ENCODE results near the gene KLHL26. TPM values are rescaled to one million over a fixed set of nuclear protein-coding genes. Genes with fewer than 3 reads are reported as not detected.

Gene KLHL26
- total RNA-seq, 2 experiments from 2014 or later = 15.8 to 16.1 TPM

GRCh38 chr19:18685597-18686190 lies 48.9 kb downstream of the KLHL26 start:
- Mint-ChIP-seq H3K36me3 (no peaks in the 10 kb centered on the region), H3K9me3 (no peaks in the 10 kb centered on the region), H3K27me3 (no peaks in the 10 kb centered on the region), H3K27ac (no peak overlapping the region), H3K4me3 (no peak overlapping the region), H3K4me1 (peaks cover 25% of the 10 kb centered on the region)
- no peak for DNase-seq

- H3K27me3 Mint-ChIP-seq = no peaks in the 10 kb centered on the region
- H3K4me1 Mint-ChIP-seq = peaks cover 21% of the 10 kb centered on the region
- H3K4me3 Mint-ChIP-seq = no peak overlapping the region
- no peak for DNase-seq
- H3K9me3 Mint-ChIP-seq = no peaks in the 10 kb centered on the region
- H3K27ac Mint-ChIP-seq = no peak overlapping the region
- H3K36me3 Mint-ChIP-seq = no peaks in the 10 kb centered on the region
Observed at GRCh38 chr19:18687740-18688465, 51.1 kb downstream of the KLHL26 start.

GRCh38 chr19:18696023-18696422 lies 59.2 kb downstream of the KLHL26 start:
- Mint-ChIP-seq H3K27me3 (no peaks in the 10 kb centered on the region), H3K4me1 (peaks cover 27% of the 10 kb centered on the region), H3K9me3 (no peaks in the 10 kb centered on the region), H3K27ac (no peak overlapping the region), H3K36me3 (no peaks in the 10 kb centered on the region), H3K4me3 (no peak overlapping the region)
- no peak for DNase-seq

- Mint-ChIP-seq H3K4me3 (no peak overlapping the region), H3K27me3 (no peaks in the 10 kb centered on the region), H3K9me3 (no peaks in the 10 kb centered on the region), H3K36me3 (no peaks in the 10 kb centered on the region), H3K4me1 (peaks cover 31% of the 10 kb centered on the region), H3K27ac (no peak overlapping the region)
- DNase-seq = no peak
Observed at GRCh38 chr19:18697680-18698079, 60.9 kb downstream of the KLHL26 start.

- H3K4me1 Mint-ChIP-seq = peaks cover 31% of the 10 kb centered on the region
- no peaks in the 10 kb centered on the region for H3K36me3 Mint-ChIP-seq
- DNase-seq = no peak
- no peak overlapping the region for H3K4me3 Mint-ChIP-seq
- H3K9me3 Mint-ChIP-seq = no peaks in the 10 kb centered on the region
- no peak overlapping the region for H3K27ac Mint-ChIP-seq
- H3K27me3 Mint-ChIP-seq = no peaks in the 10 kb centered on the region
Observed at GRCh38 chr19:18698321-18699167, 61.7 kb downstream of the KLHL26 start.

- Mint-ChIP-seq H3K36me3 (no peaks in the 10 kb centered on the region), H3K9me3 (no peaks in the 10 kb centered on the region), H3K27ac (peak overlapping the region; percentile 50), H3K4me3 (peak overlapping the region; percentile 77), H3K4me1 (peaks cover 31% of the 10 kb centered on the region), H3K27me3 (no peaks in the 10 kb centered on the region)
- DNase-seq = no peak
Observed at GRCh38 chr19:18699403-18700054, 62.7 kb downstream of the KLHL26 start.

GRCh38 chr19:18700501-18701249 lies 63.8 kb downstream of the KLHL26 start:
- H3K36me3 Mint-ChIP-seq = no peaks in the 10 kb centered on the region
- peak overlapping the region; percentile 65 for H3K27ac Mint-ChIP-seq
- peak; percentile 73 for DNase-seq
- peak overlapping the region; percentile 70 for H3K4me3 Mint-ChIP-seq
- H3K27me3 Mint-ChIP-seq = no peaks in the 10 kb centered on the region
- H3K4me1 Mint-ChIP-seq = peaks cover 25% of the 10 kb centered on the region
- no peaks in the 10 kb centered on the region for H3K9me3 Mint-ChIP-seq

- Mint-ChIP-seq H3K9me3 (no peaks in the 10 kb centered on the region), H3K27me3 (no peaks in the 10 kb centered on the region), H3K4me1 (peaks cover 25% of the 10 kb centered on the region), H3K27ac (peak overlapping the region; percentile 65), H3K4me3 (peak overlapping the region; percentile 70), H3K36me3 (no peaks in the 10 kb centered on the region)
- DNase-seq = no peak
Observed at GRCh38 chr19:18701250-18701608, 64.4 kb downstream of the KLHL26 start.

- Mint-ChIP-seq H3K36me3 (no peaks in the 10 kb centered on the region), H3K4me3 (no peak overlapping the region), H3K4me1 (peaks cover 21% of the 10 kb centered on the region), H3K27me3 (no peaks in the 10 kb centered on the region), H3K9me3 (no peaks in the 10 kb centered on the region), H3K27ac (no peak overlapping the region)
- no peak for DNase-seq
Observed at GRCh38 chr19:18704054-18704453, 67.2 kb downstream of the KLHL26 start.

GRCh38 chr19:18704971-18705370 lies 68.1 kb downstream of the KLHL26 start:
- Mint-ChIP-seq H3K36me3 (no peaks in the 10 kb centered on the region), H3K27me3 (no peaks in the 10 kb centered on the region)

GRCh38 chr19:18708452-18709231 lies 71.8 kb downstream of the KLHL26 start:
- Mint-ChIP-seq H3K4me3 (no peak overlapping the region), H3K27me3 (no peaks in the 10 kb centered on the region), H3K27ac (no peak overlapping the region), H3K4me1 (peaks cover 13% of the 10 kb centered on the region), H3K36me3 (no peaks in the 10 kb centered on the region), H3K9me3 (no peaks in the 10 kb centered on the region)
- DNase-seq = no peak

More at GRCh38 chr19:18704971-18705370, 68.1 kb downstream of the KLHL26 start:
- Mint-ChIP-seq H3K9me3 (no peaks in the 10 kb centered on the region), H3K27ac (no peak overlapping the region), H3K4me3 (no peak overlapping the region), H3K4me1 (peaks cover 15% of the 10 kb centered on the region)
- DNase-seq = no peak

GRCh38 chr19:18709546-18709945 lies 72.7 kb downstream of the KLHL26 start:
- peaks cover 15% of the 10 kb centered on the region for H3K4me1 Mint-ChIP-seq
- no peaks in the 10 kb centered on the region for H3K27me3 Mint-ChIP-seq
- no peaks in the 10 kb centered on the region for H3K9me3 Mint-ChIP-seq
- no peak overlapping the region for H3K4me3 Mint-ChIP-seq
- no peak overlapping the region for H3K27ac Mint-ChIP-seq
- H3K36me3 Mint-ChIP-seq = no peaks in the 10 kb centered on the region
- no peak for DNase-seq

- peaks cover 19% of the 10 kb centered on the region for H3K4me1 Mint-ChIP-seq
- H3K9me3 Mint-ChIP-seq = no peaks in the 10 kb centered on the region
- H3K27ac Mint-ChIP-seq = no peak overlapping the region
- H3K36me3 Mint-ChIP-seq = no peaks in the 10 kb centered on the region
- H3K27me3 Mint-ChIP-seq = no peaks in the 10 kb centered on the region
- no peak for DNase-seq
- H3K4me3 Mint-ChIP-seq = no peak overlapping the region
Observed at GRCh38 chr19:18710186-18710585, 73.4 kb downstream of the KLHL26 start.

Data from activated naive CD8-positive, alpha-beta T cell treated with anti-CD3 and anti-CD28 coated beads for 36 hours (primary cell).